ENCODE results near the gene PAK6.

PAK6 gene

GRCh38 chr15:40293905-40294895 is 55.3 kb downstream of the PAK6 start:
- no peak for TF ChIP-seq POLR2AphosphoS5 (IDR thresholded peaks at IDR 0.05; ENCODE audit: low read depth, low read length)
- TF ChIP-seq REST (IDR thresholded peaks at IDR 0.05; ENCODE audit: insufficient read depth in 1 of 2, low read depth in 2 of 2, low read length in 2 of 2): no peak
- TF ChIP-seq TAF1 (IDR thresholded peaks at IDR 0.05; ENCODE audit: borderline replicate concordance, insufficient read depth, low read length): no peak
- TF ChIP-seq FOXP2 (optimal IDR thresholded peaks at IDR 0.05; ENCODE audit: borderline replicate concordance, extremely low read depth, extremely low read length, insufficient read depth): no peak
- no peak for TF ChIP-seq SIN3A (IDR thresholded peaks at IDR 0.05; ENCODE audit: borderline replicate concordance, insufficient read depth, low read length)

- TF ChIP-seq POLR2AphosphoS5 (IDR thresholded peaks at IDR 0.05; ENCODE audit: low read depth, low read length) (no peak), TAF1 (IDR thresholded peaks at IDR 0.05; ENCODE audit: borderline replicate concordance, insufficient read depth, low read length) (no peak), FOXP2 (optimal IDR thresholded peaks at IDR 0.05; ENCODE audit: borderline replicate concordance, extremely low read depth, extremely low read length, insufficient read depth) (no peak), REST (IDR thresholded peaks at IDR 0.05; ENCODE audit: insufficient read depth in 1 of 2, low read depth in 2 of 2, low read length in 2 of 2) (no peak), SIN3A (IDR thresholded peaks at IDR 0.05; ENCODE audit: borderline replicate concordance, insufficient read depth, low read length) (no peak)
Observed at GRCh38 chr15:40295297-40295696, 56.4 kb downstream of the PAK6 start.

GRCh38 chr15:40295877-40296560 is 57.2 kb downstream of the PAK6 start:
- TF ChIP-seq POLR2AphosphoS5 (IDR thresholded peaks at IDR 0.05; ENCODE audit: low read depth, low read length) (no peak), FOXP2 (optimal IDR thresholded peaks at IDR 0.05; ENCODE audit: borderline replicate concordance, extremely low read depth, extremely low read length, insufficient read depth) (no peak), SIN3A (IDR thresholded peaks at IDR 0.05; ENCODE audit: borderline replicate concordance, insufficient read depth, low read length) (no peak), REST (IDR thresholded peaks at IDR 0.05; ENCODE audit: insufficient read depth in 1 of 2, low read depth in 2 of 2, low read length in 2 of 2) (no peak), TAF1 (IDR thresholded peaks at IDR 0.05; ENCODE audit: borderline replicate concordance, insufficient read depth, low read length) (no peak)

- TF ChIP-seq FOXP2 (optimal IDR thresholded peaks at IDR 0.05; ENCODE audit: borderline replicate concordance, extremely low read depth, extremely low read length, insufficient read depth): no peak
Observed at GRCh38 chr15:40296561-40297230, 57.8 kb downstream of the PAK6 start.

GRCh38 chr15:40297356-40297755 is 58.5 kb downstream of the PAK6 start:
- TF ChIP-seq REST (IDR thresholded peaks at IDR 0.05; ENCODE audit: insufficient read depth in 1 of 2, low read depth in 2 of 2, low read length in 2 of 2) (no peak), TAF1 (IDR thresholded peaks at IDR 0.05; ENCODE audit: borderline replicate concordance, insufficient read depth, low read length) (no peak), POLR2AphosphoS5 (IDR thresholded peaks at IDR 0.05; ENCODE audit: low read depth, low read length) (no peak), SIN3A (IDR thresholded peaks at IDR 0.05; ENCODE audit: borderline replicate concordance, insufficient read depth, low read length) (no peak), FOXP2 (optimal IDR thresholded peaks at IDR 0.05; ENCODE audit: borderline replicate concordance, extremely low read depth, extremely low read length, insufficient read depth) (no peak)

Data from PFSK-1 (cell line).